Measurements from ENCODE around the gene CLCN1. TPM values are rescaled to one million over a fixed set of nuclear protein-coding genes. Genes with fewer than 3 reads are reported as not detected.
"Not testable (repeated sequence)": the region's sequence is repeated elsewhere in the genome, so short reads cannot be mapped to it uniquely, and the experiment has no call there.

Gene CLCN1
- total RNA-seq, 2 donors from 2014 or later, result 0.23 TPM; not detected in 1

DNA sequence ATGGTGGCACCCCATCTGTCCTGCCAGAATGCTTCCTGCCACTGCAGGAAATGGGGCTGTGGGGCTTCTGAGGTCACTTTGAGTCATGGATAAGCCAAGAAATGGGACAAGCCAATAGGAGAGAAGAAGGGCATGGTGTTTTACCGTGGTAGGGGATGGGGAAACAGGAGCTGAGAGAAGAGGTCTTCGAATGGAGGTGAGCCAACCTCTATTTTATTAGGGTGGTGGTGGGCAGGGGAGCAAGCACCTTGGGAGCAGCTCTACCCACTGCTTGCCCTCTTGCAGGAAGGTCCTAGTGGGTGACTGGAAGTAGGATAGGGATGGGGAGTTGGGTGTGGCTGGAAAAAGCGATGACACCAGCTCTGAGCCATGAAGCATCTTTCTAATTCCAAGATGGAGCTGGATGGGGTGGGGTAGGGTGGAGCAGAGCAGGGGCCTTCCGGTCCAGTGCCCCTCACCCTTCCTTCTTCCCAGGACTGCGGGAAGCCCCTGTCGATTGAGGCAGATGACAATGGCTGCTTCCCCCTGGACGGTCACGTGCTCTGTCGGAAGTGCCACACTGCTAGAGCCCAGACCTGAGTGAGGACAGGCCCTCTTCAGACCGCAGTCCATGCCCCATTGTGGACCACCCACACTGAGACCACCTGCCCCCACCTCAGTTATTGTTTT, 74.3 kb downstream of the CLCN1 start:
- intact Hi-C loops (cut with DNase I), result loop anchor here (10.0 kb wide), 1 partner anchor 535 kb away; the partner anchor contains the start of gene EPHB6
- DNase-seq (ENCODE audit: low spot score), result no peak
- Histone ChIP-seq H3K9me3 (no peaks in the 10 kb centered on the region), H3K36me3 (peaks cover 0 to 12% of the 10 kb centered on the region in 2 donors), H3K4me1 (replicated peaks) (no peaks in the 10 kb centered on the region), H3K27me3 (replicated peaks; ENCODE audit: insufficient read depth) (no peaks in the 10 kb centered on the region), H3K4me3 (no peak overlapping the region), H3K27ac (no peak overlapping the region)
- TF ChIP-seq POLR2AphosphoS5 (IDR thresholded peaks at IDR 0.05) (no peak), POLR2A (IDR thresholded peaks at IDR 0.05) (no peak)
- TF ChIP-seq, protein P1, sequence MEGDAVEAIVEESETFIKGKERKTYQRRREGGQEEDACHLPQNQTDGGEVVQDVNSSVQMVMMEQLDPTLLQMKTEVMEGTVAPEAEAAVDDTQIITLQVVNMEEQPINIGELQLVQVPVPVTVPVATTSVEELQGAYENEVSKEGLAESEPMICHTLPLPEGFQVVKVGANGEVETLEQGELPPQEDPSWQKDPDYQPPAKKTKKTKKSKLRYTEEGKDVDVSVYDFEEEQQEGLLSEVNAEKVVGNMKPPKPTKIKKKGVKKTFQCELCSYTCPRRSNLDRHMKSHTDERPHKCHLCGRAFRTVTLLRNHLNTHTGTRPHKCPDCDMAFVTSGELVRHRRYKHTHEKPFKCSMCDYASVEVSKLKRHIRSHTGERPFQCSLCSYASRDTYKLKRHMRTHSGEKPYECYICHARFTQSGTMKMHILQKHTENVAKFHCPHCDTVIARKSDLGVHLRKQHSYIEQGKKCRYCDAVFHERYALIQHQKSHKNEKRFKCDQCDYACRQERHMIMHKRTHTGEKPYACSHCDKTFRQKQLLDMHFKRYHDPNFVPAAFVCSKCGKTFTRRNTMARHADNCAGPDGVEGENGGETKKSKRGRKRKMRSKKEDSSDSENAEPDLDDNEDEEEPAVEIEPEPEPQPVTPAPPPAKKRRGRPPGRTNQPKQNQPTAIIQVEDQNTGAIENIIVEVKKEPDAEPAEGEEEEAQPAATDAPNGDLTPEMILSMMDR (IDR thresholded peaks at IDR 0.05), result no peak
- WGBS, result 79% methylated on average over 10 of the region's 10 CpGs

- Histone ChIP-seq H3K4me1 (replicated peaks) (no peaks in the 10 kb centered on the region), H3K4me3 (no peak overlapping the region), H3K27ac (peak overlapping the region; percentile 61 to 65), H3K36me3 (peaks cover 0 to 12% of the 10 kb centered on the region in 2 donors), H3K9me3 (no peaks in the 10 kb centered on the region), H3K27me3 (replicated peaks; ENCODE audit: insufficient read depth) (no peaks in the 10 kb centered on the region)
- no peak for DNase-seq (ENCODE audit: low spot score)
- intact Hi-C loops (cut with DNase I), result loop anchor here (10.0 kb wide), 1 partner anchor 536 kb away; the partner anchor contains the start of gene EPHB6
- 69% methylated on average over 9 of the region's 9 CpGs for WGBS
- TF ChIP-seq POLR2AphosphoS5 (IDR thresholded peaks at IDR 0.05), result no peak
- no peak for TF ChIP-seq POLR2A (IDR thresholded peaks at IDR 0.05)
- TF ChIP-seq, protein P1 (IDR thresholded peaks at IDR 0.05), result no peak
These were observed 74.9 kb downstream of the CLCN1 start for GRCh38 chr7:143390773-143391317.

GRCh38 chr7:143391462-143392404, 75.8 kb downstream of the CLCN1 start:
- TF ChIP-seq POLR2AphosphoS5 (IDR thresholded peaks at IDR 0.05) (peak; percentile 15), POLR2A (IDR thresholded peaks at IDR 0.05) (no peak)
- TF ChIP-seq, protein P1 (IDR thresholded peaks at IDR 0.05), result no peak

GRCh38 chr7:143392427-143392826, 76.5 kb downstream of the CLCN1 start:
- 93% methylated on average over 8 of the region's 8 CpGs for WGBS
- intact Hi-C loops (cut with DNase I), result loop anchor here (10.0 kb wide), 1 partner anchor 538 kb away; the partner anchor contains the start of gene EPHB6
- DNase-seq (ENCODE audit: low spot score); H3K27me3 ChIP-seq (replicated peaks; ENCODE audit: insufficient read depth); H3K4me3 ChIP-seq; H3K4me1 ChIP-seq (replicated peaks); H3K9me3 ChIP-seq: not testable (repeated sequence)
- H3K36me3 ChIP-seq, result peaks cover 0 to 12% of the 10 kb centered on the region in 2 donors
- peak overlapping the region in 1 of 2 donors; percentile 61 for H3K27ac ChIP-seq

More at GRCh38 chr7:143391462-143392404, 75.8 kb downstream of the CLCN1 start:
- Histone ChIP-seq H3K4me1 (replicated peaks) (no peaks in the 10 kb centered on the region), H3K27ac (peak overlapping the region; percentile 61 to 65), H3K9me3 (no peaks in the 10 kb centered on the region), H3K27me3 (replicated peaks; ENCODE audit: insufficient read depth) (no peaks in the 10 kb centered on the region), H3K4me3 (no peak overlapping the region), H3K36me3 (peaks cover 0 to 12% of the 10 kb centered on the region in 2 donors)
- intact Hi-C loops (cut with DNase I), result loop anchor here (10.0 kb wide), 1 partner anchor 537 kb away; the partner anchor contains the start of gene EPHB6
- 60% methylated on average over 24 of the region's 24 CpGs for WGBS
- no peak for DNase-seq (ENCODE audit: low spot score)

DNA sequence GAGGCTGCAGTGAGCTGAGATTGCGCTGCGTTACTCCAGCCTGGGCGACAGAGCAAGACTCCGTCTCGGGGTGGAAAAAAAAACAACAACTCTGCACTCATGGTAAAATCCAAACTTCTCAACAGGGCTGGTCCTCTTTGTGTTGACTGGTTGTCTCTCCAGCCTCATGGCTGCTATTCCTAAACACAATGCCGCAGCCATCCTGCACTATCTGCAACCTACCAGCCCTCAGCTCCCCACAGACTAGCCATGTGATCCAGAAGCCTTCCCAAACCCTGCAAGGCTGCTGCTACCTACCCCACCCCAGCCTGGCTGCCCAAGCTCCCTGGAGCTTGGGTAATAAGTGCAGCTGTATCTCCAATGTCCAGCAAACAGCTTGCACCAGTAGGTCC, 77.0 kb downstream of the CLCN1 start:
- H3K27me3 ChIP-seq (replicated peaks; ENCODE audit: insufficient read depth), result no peaks in the 10 kb centered on the region
- no peak overlapping the region for H3K4me3 ChIP-seq
- TF ChIP-seq POLR2AphosphoS5 (IDR thresholded peaks at IDR 0.05), result no peak
- TF ChIP-seq, protein P1 (IDR thresholded peaks at IDR 0.05), result no peak
- no peak for TF ChIP-seq POLR2A (IDR thresholded peaks at IDR 0.05)
- intact Hi-C loops (cut with DNase I), result loop anchor here (10.0 kb wide), 1 partner anchor 538 kb away; the partner anchor contains the start of gene EPHB6
- DNase-seq (ENCODE audit: low spot score), result no peak
- H3K9me3 ChIP-seq, result no peaks in the 10 kb centered on the region
- no peaks in the 10 kb centered on the region for H3K4me1 ChIP-seq (replicated peaks)
- 93% methylated on average over 6 of the region's 6 CpGs for WGBS
- peaks cover 0 to 12% of the 10 kb centered on the region in 2 donors for H3K36me3 ChIP-seq
- H3K27ac ChIP-seq, result no peak overlapping the region

Data from prostate gland (tissue), 2 donors.